HCT116 (cell line): ENCODE data around the gene AFAP1L2. TPM values are rescaled to one million over a fixed set of nuclear protein-coding genes. Genes with fewer than 3 reads are reported as not detected.

Source experiments
- ATAC-seq: fragments of 200-7000 bp; cut with Tn5 transposase; 2 replicates; pipeline ENCODE4 v1.9.1; 2020; ENCODE audit warnings: mild to moderate bottlenecking, moderate library complexity
- BruUV-seq: library from RNA; stranded (reverse); fragments of 400-500 nt; replicated peaks from 2 replicates; lab custom pipeline; 2021; lab: Mats Ljungman, UMichigan
- CTCF ChIA-PET: fragments of 300-600 bp; sonication (Branson Sonifier 250); formaldehyde crosslinking; loops from one replicate; lab custom pipeline; 2021; ENCODE audit warnings: antibody characterized with exemption; lab: Charles Lee
- POLR2A ChIA-PET: fragments of 300-600, 350-600 bp; sonication (Branson Sonifier 250); formaldehyde crosslinking; loops from one replicate; lab custom pipeline; 2021; ENCODE audit warnings: antibody characterized with exemption; lab: Charles Lee
- RAD21 ChIA-PET, 2 experiments: fragments of 300-600 bp; sonication (Branson Sonifier 250); formaldehyde crosslinking; loops; one replicate each; lab custom pipeline; 2023; ENCODE audit warnings: low total read pairs in 2 of 2; ENCODE audit not compliant: uncharacterized antibody in 2 of 2, unreplicated experiment in 2 of 2, low non-redundant PET in 1 of 2; lab: Charles Lee
- DNase-seq: peaks from one replicate; pipeline ENCODE4 v3.0.0-alpha.2; 2010; ENCODE audit warnings: low read depth, low spot score
- H2AFZ ChIP-seq: fragments of 200-600 bp; shearing (Covaris generic), sonication (generic); 2 replicates; pipeline ENCODE4 v1.6.1; 2017; ENCODE audit warnings: low read depth, mixed run types, mixed read lengths, antibody characterized with exemption, low read length; ENCODE audit not compliant: poor library complexity, severe bottlenecking
- H3K27ac ChIP-seq: 2 replicates; pipeline ENCODE4 v1.5.1; 2012; ENCODE audit warnings: low read depth, low read length
- H3K27me3 ChIP-seq: fragments of 200-600 bp; sonication (generic); 2 replicates; pipeline ENCODE4 v1.6.1; 2016; ENCODE audit warnings: mixed run types, low read length, mixed read lengths; ENCODE audit not compliant: insufficient read depth
- H3K36me3 ChIP-seq, 2 experiments: fragments of 200-500 bp in 1 of 2; fragments of 200-600 bp in 1 of 2; sonication (Bioruptor generic) in 1 of 2; sonication (generic) in 1 of 2; 2 replicates each; pipeline versions ENCODE4 v1.5.1 to v1.6.1; 2014 to 2016; ENCODE audit warnings: low read length in 2 of 2, inconsistent platforms in 1 of 2, mixed read lengths in 1 of 2, mixed run types in 1 of 2; ENCODE audit not compliant: insufficient read depth in 2 of 2, control insufficient read depth in 1 of 2
- H3K4me1 ChIP-seq, 2 experiments: fragments of 200-600 bp in 1 of 2; sonication (generic) in 1 of 2; 2 replicates each; pipeline versions ENCODE4 v1.5.1 to v1.6.1; 2012 to 2017; ENCODE audit warnings: low read length in 2 of 2, inconsistent platforms in 1 of 2, mild to moderate bottlenecking in 1 of 2, mixed read lengths in 1 of 2, mixed run types in 1 of 2, moderate library complexity in 1 of 2; ENCODE audit not compliant: insufficient read depth in 2 of 2, control insufficient read depth in 1 of 2
- H3K4me2 ChIP-seq: fragments of 200-600 bp; sonication (generic); 2 replicates; pipeline ENCODE4 v1.6.1; 2017; ENCODE audit warnings: mixed run types, low read length, mixed read lengths
- H3K4me3 ChIP-seq, 2 experiments: fragments of 200-600 bp in 1 of 2; sonication (generic) in 1 of 2; replicated peaks in 1 of 2; 2 replicates each; pipeline ENCODE4 v1.5.1; 2011 to 2016; ENCODE audit warnings: low read length in 2 of 2, control low read depth in 1 of 2, low read depth in 1 of 2, mild to moderate bottlenecking in 1 of 2, mixed read lengths in 1 of 2, mixed run types in 1 of 2
- H3K79me2 ChIP-seq: fragments of 200-600 bp; sonication (generic); 2 replicates; pipeline ENCODE4 v1.6.1; 2017; ENCODE audit warnings: mild to moderate bottlenecking, mixed run types, low read length, moderate library complexity, mixed read lengths; ENCODE audit not compliant: insufficient read depth
- H3K9ac ChIP-seq: fragments of 200-600 bp; sonication (generic); 2 replicates; pipeline ENCODE4 v1.6.1; 2016; ENCODE audit warnings: low read length, mixed read lengths
- H3K9me2 ChIP-seq: fragments of 200-600 bp; sonication (generic), shearing (Covaris generic); 2 replicates; pipeline ENCODE4 v1.6.1; 2017; ENCODE audit warnings: mixed run types, mild to moderate bottlenecking, moderate library complexity; ENCODE audit not compliant: insufficient read depth
- H3K9me3 ChIP-seq, 2 experiments: fragments of 200-500 bp in 1 of 2; fragments of 200-600 bp in 1 of 2; sonication (Bioruptor generic) in 1 of 2; sonication (generic) in 1 of 2; 2 replicates each; pipeline ENCODE4 v1.6.1; 2014 to 2017; ENCODE audit warnings: low read length in 2 of 2, mixed read lengths in 2 of 2, inconsistent platforms in 1 of 2, low read depth in 1 of 2, mild to moderate bottlenecking in 1 of 2, mixed run types in 1 of 2, moderate library complexity in 1 of 2; ENCODE audit not compliant: control insufficient read depth in 1 of 2, insufficient read depth in 1 of 2
- H4K20me1 ChIP-seq: fragments of 200-600 bp; sonication (generic), shearing (Covaris generic); 2 replicates; pipeline ENCODE4 v1.6.1; 2017; ENCODE audit warnings: mixed run types, mild to moderate bottlenecking, moderate library complexity; ENCODE audit not compliant: insufficient read depth
- CBX3 ChIP-seq: IDR thresholded peaks from 2 replicates; pipeline ENCODE4 v1.6.1; 2012; ENCODE audit warnings: low read depth
- CEBPB ChIP-seq: IDR thresholded peaks from 2 replicates; pipeline ENCODE4 v1.6.1; 2012; ENCODE audit warnings: low read depth
- EGR1 ChIP-seq: IDR thresholded peaks from 2 replicates; pipeline ENCODE4 v1.6.1; 2012; ENCODE audit warnings: low read depth
- ELF1 ChIP-seq: IDR thresholded peaks from 2 replicates; pipeline ENCODE4 v1.6.1; 2012; ENCODE audit warnings: low read depth, borderline replicate concordance
- EZH2phosphoT487 ChIP-seq: fragments of 200-600 bp; IDR thresholded peaks from 2 replicates; pipeline ENCODE4 v1.6.1; 2018; ENCODE audit warnings: antibody characterized with exemption, borderline replicate concordance
- FOSL1 ChIP-seq: IDR thresholded peaks from 2 replicates; pipeline ENCODE4 v1.6.1; 2012; ENCODE audit warnings: low read depth
- JUND ChIP-seq: IDR thresholded peaks from 2 replicates; pipeline ENCODE4 v1.6.1; 2012
- POLR2A ChIP-seq: IDR thresholded peaks from 2 replicates; pipeline ENCODE4 v1.7.0; 2011; ENCODE audit warnings: borderline replicate concordance; ENCODE audit not compliant: insufficient read depth, insufficient read length; ENCODE audit errors: extremely low read depth
- SIN3A ChIP-seq: IDR thresholded peaks from 2 replicates; pipeline ENCODE4 v1.6.1; 2012; ENCODE audit warnings: low read depth
- SRF ChIP-seq: IDR thresholded peaks from 2 replicates; pipeline ENCODE4 v1.6.1; 2012; ENCODE audit warnings: low read depth
- TCF7L2 ChIP-seq: IDR thresholded peaks from 2 replicates; pipeline ENCODE4 v1.7.0; 2011; ENCODE audit warnings: borderline replicate concordance, inconsistent platforms; ENCODE audit not compliant: insufficient read depth, insufficient read length; ENCODE audit errors: extremely low read depth
- ZFX ChIP-seq: fragments of 450-650 bp; IDR thresholded peaks from 2 replicates; pipeline ENCODE4 v1.6.1; 2017
- ZNF274 ChIP-seq: fragments of 200-500 bp; sonication (Bioruptor generic); IDR thresholded peaks from 2 replicates; pipeline ENCODE4 v1.6.1; 2014; ENCODE audit warnings: mild to moderate bottlenecking, low read depth, low read length, inconsistent platforms
- intact Hi-C: fragments of 100-400 bp; cut with micrococcal nuclease; formaldehyde crosslinking; loops from 2 replicates; pipeline ENCODE4 v1.10.0; 2022
- total RNA-seq: library from RNA; stranded (reverse); gene quantifications from one replicate; pipeline ENCODE4 v1.2.1, GENCODE V29; 2021; ENCODE audit not compliant: unreplicated experiment
- TF ChIP-seq, protein P1 (sequence below): IDR thresholded peaks from 2 replicates; pipeline ENCODE4 v1.6.1; 2012
- TF ChIP-seq, protein P2 (sequence below): IDR thresholded peaks from 2 replicates; pipeline ENCODE4 v1.6.1; 2012

AFAP1L2 gene
- total RNA-seq, 1 experiment from 2014 or later, result 0.93 TPM

- H3K36me3 ChIP-seq, result no peaks in the 10 kb centered on the region
- no peaks in the 10 kb centered on the region for H4K20me1 ChIP-seq
- H3K4me2 ChIP-seq, result no peak overlapping the region
- ChIA-PET RAD21 (no interaction called here), POLR2A (no interaction called here), CTCF (no interaction called here)
- H2AFZ ChIP-seq, result no peak overlapping the region
- BruUV-seq, result no TSS peak
- H3K27ac ChIP-seq, result no peak overlapping the region
- intact Hi-C loops, result no loop called here
- H3K9me3 ChIP-seq, result no peaks in the 10 kb centered on the region
- peaks cover 20% of the 10 kb centered on the region; the same call in 1 of the 2 replicates for H3K27me3 ChIP-seq
- H3K79me2 ChIP-seq, result no peaks in the 10 kb centered on the region
- no peak overlapping the region for H3K4me3 ChIP-seq
- H3K9me2 ChIP-seq, result no peaks in the 10 kb centered on the region
- H3K4me1 ChIP-seq, result no peaks in the 10 kb centered on the region
- H3K9ac ChIP-seq, result no peak overlapping the region
- no peak for ATAC-seq
- TF ChIP-seq EGR1 (no peak), POLR2A (no peak), CBX3 (no peak), ZFX (no peak), ELF1 (no peak)
- TF ChIP-seq, protein P1, sequence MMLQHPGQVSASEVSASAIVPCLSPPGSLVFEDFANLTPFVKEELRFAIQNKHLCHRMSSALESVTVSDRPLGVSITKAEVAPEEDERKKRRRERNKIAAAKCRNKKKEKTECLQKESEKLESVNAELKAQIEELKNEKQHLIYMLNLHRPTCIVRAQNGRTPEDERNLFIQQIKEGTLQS, result no peak
- TF ChIP-seq, protein P2, sequence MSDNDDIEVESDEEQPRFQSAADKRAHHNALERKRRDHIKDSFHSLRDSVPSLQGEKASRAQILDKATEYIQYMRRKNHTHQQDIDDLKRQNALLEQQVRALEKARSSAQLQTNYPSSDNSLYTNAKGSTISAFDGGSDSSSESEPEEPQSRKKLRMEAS, result no peak
- no peak for DNase-seq
Measured at GRCh38 chr10:114342976-114343375, 61.3 kb downstream of the AFAP1L2 start.

GRCh38 chr10:114340816-114341215, 63.5 kb downstream of the AFAP1L2 start:
- ChIA-PET CTCF (no interaction called here), RAD21 (no interaction called here), POLR2A (no interaction called here)
- TF ChIP-seq FOSL1, result no peak
- no peak for TF ChIP-seq ZNF274
- TF ChIP-seq TCF7L2, result no peak
- TF ChIP-seq EZH2phosphoT487, result no peak
- TF ChIP-seq JUND, result no peak
- TF ChIP-seq SRF, result no peak
- no peak for TF ChIP-seq ZFX
- TF ChIP-seq, protein P1, result no peak
- TF ChIP-seq CEBPB, result no peak
- no peak for TF ChIP-seq SIN3A
- no peak for TF ChIP-seq CBX3
- peaks cover 32% of the 10 kb centered on the region; the same call in 1 of the 2 replicates for H3K27me3 ChIP-seq
- ATAC-seq (no peak), DNase-seq (no peak)
- H3K27ac ChIP-seq, result no peak overlapping the region
- no peaks in the 10 kb centered on the region for H3K36me3 ChIP-seq
- no peak overlapping the region for H3K4me3 ChIP-seq
- no peak overlapping the region for H3K4me2 ChIP-seq
- no TSS peak for BruUV-seq
- H3K4me1 ChIP-seq, result no peaks in the 10 kb centered on the region
- intact Hi-C loops, result no loop called here
- H3K9ac ChIP-seq, result no peak overlapping the region
- no peaks in the 10 kb centered on the region for H3K9me2 ChIP-seq
- no peaks in the 10 kb centered on the region for H4K20me1 ChIP-seq
- no peaks in the 10 kb centered on the region for H3K9me3 ChIP-seq
- H3K79me2 ChIP-seq, result no peaks in the 10 kb centered on the region
- no peak overlapping the region for H2AFZ ChIP-seq
